HCT116 (cell line): ENCODE results near the gene CARMIL1. TPM values are rescaled to one million over a fixed set of nuclear protein-coding genes. Genes with fewer than 3 reads are reported as not detected.

Experiments used
- ATAC-seq: fragments of 200-7000 bp; cut with Tn5 transposase; 2 replicates; pipeline ENCODE4 v1.9.1; 2020; ENCODE audit warnings: mild to moderate bottlenecking, moderate library complexity
- BruUV-seq: library from RNA; stranded (reverse); fragments of 400-500 nt; replicated peaks from 2 replicates; lab custom pipeline; 2021; lab: Mats Ljungman, UMichigan
- CTCF ChIA-PET: fragments of 300-600 bp; sonication (Branson Sonifier 250); formaldehyde crosslinking; loops from one replicate; lab custom pipeline; 2021; ENCODE audit warnings: antibody characterized with exemption; lab: Charles Lee
- POLR2A ChIA-PET: fragments of 300-600, 350-600 bp; sonication (Branson Sonifier 250); formaldehyde crosslinking; loops from one replicate; lab custom pipeline; 2021; ENCODE audit warnings: antibody characterized with exemption; lab: Charles Lee
- RAD21 ChIA-PET, 2 experiments: fragments of 300-600 bp; sonication (Branson Sonifier 250); formaldehyde crosslinking; loops; one replicate each; lab custom pipeline; 2023; ENCODE audit warnings: low total read pairs in 2 of 2; ENCODE audit not compliant: uncharacterized antibody in 2 of 2, unreplicated experiment in 2 of 2, low non-redundant PET in 1 of 2; lab: Charles Lee
- DNase-seq: peaks from one replicate; pipeline ENCODE4 v3.0.0-alpha.2; 2010; ENCODE audit warnings: low read depth, low spot score
- H2AFZ ChIP-seq: fragments of 200-600 bp; shearing (Covaris generic), sonication (generic); 2 replicates; pipeline ENCODE4 v1.6.1; 2017; ENCODE audit warnings: low read depth, mixed run types, mixed read lengths, antibody characterized with exemption, low read length; ENCODE audit not compliant: poor library complexity, severe bottlenecking
- H3K27ac ChIP-seq: 2 replicates; pipeline ENCODE4 v1.5.1; 2012; ENCODE audit warnings: low read depth, low read length
- H3K27me3 ChIP-seq: fragments of 200-600 bp; sonication (generic); 2 replicates; pipeline ENCODE4 v1.6.1; 2016; ENCODE audit warnings: mixed run types, low read length, mixed read lengths; ENCODE audit not compliant: insufficient read depth
- H3K36me3 ChIP-seq, 2 experiments: fragments of 200-500 bp in 1 of 2; fragments of 200-600 bp in 1 of 2; sonication (Bioruptor generic) in 1 of 2; sonication (generic) in 1 of 2; 2 replicates each; pipeline versions ENCODE4 v1.5.1 to v1.6.1; 2014 to 2016; ENCODE audit warnings: low read length in 2 of 2, inconsistent platforms in 1 of 2, mixed read lengths in 1 of 2, mixed run types in 1 of 2; ENCODE audit not compliant: insufficient read depth in 2 of 2, control insufficient read depth in 1 of 2
- H3K4me1 ChIP-seq, 2 experiments: fragments of 200-600 bp in 1 of 2; sonication (generic) in 1 of 2; 2 replicates each; pipeline versions ENCODE4 v1.5.1 to v1.6.1; 2012 to 2017; ENCODE audit warnings: low read length in 2 of 2, inconsistent platforms in 1 of 2, mild to moderate bottlenecking in 1 of 2, mixed read lengths in 1 of 2, mixed run types in 1 of 2, moderate library complexity in 1 of 2; ENCODE audit not compliant: insufficient read depth in 2 of 2, control insufficient read depth in 1 of 2
- H3K4me2 ChIP-seq: fragments of 200-600 bp; sonication (generic); 2 replicates; pipeline ENCODE4 v1.6.1; 2017; ENCODE audit warnings: mixed run types, low read length, mixed read lengths
- H3K4me3 ChIP-seq, 2 experiments: fragments of 200-600 bp in 1 of 2; sonication (generic) in 1 of 2; replicated peaks in 1 of 2; 2 replicates each; pipeline ENCODE4 v1.5.1; 2011 to 2016; ENCODE audit warnings: low read length in 2 of 2, control low read depth in 1 of 2, low read depth in 1 of 2, mild to moderate bottlenecking in 1 of 2, mixed read lengths in 1 of 2, mixed run types in 1 of 2
- H3K79me2 ChIP-seq: fragments of 200-600 bp; sonication (generic); 2 replicates; pipeline ENCODE4 v1.6.1; 2017; ENCODE audit warnings: mild to moderate bottlenecking, mixed run types, low read length, moderate library complexity, mixed read lengths; ENCODE audit not compliant: insufficient read depth
- H3K9ac ChIP-seq: fragments of 200-600 bp; sonication (generic); 2 replicates; pipeline ENCODE4 v1.6.1; 2016; ENCODE audit warnings: low read length, mixed read lengths
- H3K9me2 ChIP-seq: fragments of 200-600 bp; sonication (generic), shearing (Covaris generic); 2 replicates; pipeline ENCODE4 v1.6.1; 2017; ENCODE audit warnings: mixed run types, mild to moderate bottlenecking, moderate library complexity; ENCODE audit not compliant: insufficient read depth
- H3K9me3 ChIP-seq, 2 experiments: fragments of 200-500 bp in 1 of 2; fragments of 200-600 bp in 1 of 2; sonication (Bioruptor generic) in 1 of 2; sonication (generic) in 1 of 2; 2 replicates each; pipeline ENCODE4 v1.6.1; 2014 to 2017; ENCODE audit warnings: low read length in 2 of 2, mixed read lengths in 2 of 2, inconsistent platforms in 1 of 2, low read depth in 1 of 2, mild to moderate bottlenecking in 1 of 2, mixed run types in 1 of 2, moderate library complexity in 1 of 2; ENCODE audit not compliant: control insufficient read depth in 1 of 2, insufficient read depth in 1 of 2
- H4K20me1 ChIP-seq: fragments of 200-600 bp; sonication (generic), shearing (Covaris generic); 2 replicates; pipeline ENCODE4 v1.6.1; 2017; ENCODE audit warnings: mixed run types, mild to moderate bottlenecking, moderate library complexity; ENCODE audit not compliant: insufficient read depth
- ATF3 ChIP-seq: IDR thresholded peaks from 2 replicates; pipeline ENCODE4 v1.6.1; 2012
- CEBPB ChIP-seq: IDR thresholded peaks from 2 replicates; pipeline ENCODE4 v1.6.1; 2012; ENCODE audit warnings: low read depth
- EZH2 ChIP-seq: fragments of 200-600 bp; sonication (generic); IDR thresholded peaks from 2 replicates; pipeline ENCODE4 v1.6.1; 2017; ENCODE audit warnings: antibody characterized with exemption, mixed run types
- EZH2phosphoT487 ChIP-seq: fragments of 200-600 bp; IDR thresholded peaks from 2 replicates; pipeline ENCODE4 v1.6.1; 2018; ENCODE audit warnings: antibody characterized with exemption, borderline replicate concordance
- RAD21 ChIP-seq: IDR thresholded peaks from 2 replicates; pipeline ENCODE4 v1.6.1; 2012; ENCODE audit warnings: low read depth, mild to moderate bottlenecking
- SIN3A ChIP-seq: IDR thresholded peaks from 2 replicates; pipeline ENCODE4 v1.6.1; 2012; ENCODE audit warnings: low read depth
- SP1 ChIP-seq: IDR thresholded peaks from 2 replicates; pipeline ENCODE4 v1.6.1; 2012; ENCODE audit warnings: low read depth
- SRF ChIP-seq: IDR thresholded peaks from 2 replicates; pipeline ENCODE4 v1.6.1; 2012; ENCODE audit warnings: low read depth
- YY1 ChIP-seq: IDR thresholded peaks from 2 replicates; pipeline ENCODE4 v1.6.1; 2011; ENCODE audit warnings: low read length, low read depth, moderate library complexity, mild to moderate bottlenecking; ENCODE audit not compliant: insufficient replicate concordance; ENCODE audit errors: extremely low read depth
- ZFX ChIP-seq: fragments of 450-650 bp; IDR thresholded peaks from 2 replicates; pipeline ENCODE4 v1.6.1; 2017
- ZNF274 ChIP-seq: fragments of 200-500 bp; sonication (Bioruptor generic); IDR thresholded peaks from 2 replicates; pipeline ENCODE4 v1.6.1; 2014; ENCODE audit warnings: mild to moderate bottlenecking, low read depth, low read length, inconsistent platforms
- intact Hi-C: fragments of 100-400 bp; cut with micrococcal nuclease; formaldehyde crosslinking; loops from 2 replicates; pipeline ENCODE4 v1.10.0; 2022
- total RNA-seq: library from RNA; stranded (reverse); gene quantifications from one replicate; pipeline ENCODE4 v1.2.1, GENCODE V29; 2021; ENCODE audit not compliant: unreplicated experiment
- TF ChIP-seq, protein P1 (sequence below): IDR thresholded peaks from 2 replicates; pipeline ENCODE4 v1.6.1; 2012; ENCODE audit warnings: low read depth
- TF ChIP-seq, protein P2 (sequence below): IDR thresholded peaks from 2 replicates; pipeline ENCODE4 v1.6.1; 2011; ENCODE audit warnings: mild to moderate bottlenecking, low read length, moderate library complexity; ENCODE audit not compliant: insufficient replicate concordance; ENCODE audit errors: extremely low read depth

The CARMIL1 gene
- total RNA-seq, 1 experiment from 2014 or later: 21.7 TPM

GRCh38 chr6:25485821-25486534 is 206.8 kb downstream of the CARMIL1 start:
- intact Hi-C loops: no loop called here

More at GRCh38 chr6:25485821-25486534, 206.8 kb downstream of the CARMIL1 start:
- H3K79me2 ChIP-seq: no peaks in the 10 kb centered on the region
- ChIA-PET CTCF (no interaction called here), POLR2A (no interaction called here), RAD21 (no interaction called here)
- no peak overlapping the region for H3K9ac ChIP-seq
- DNase-seq (no peak), ATAC-seq (no peak)
- no peak overlapping the region for H2AFZ ChIP-seq
- no peaks in the 10 kb centered on the region for H3K27me3 ChIP-seq
- peaks cover 0 to 16% of the 10 kb centered on the region in 2 experiments; a peak in 1 of 4 replicates for H3K4me1 ChIP-seq
- no peaks in the 10 kb centered on the region for H3K36me3 ChIP-seq
- no peak overlapping the region for H3K27ac ChIP-seq
- H3K9me3 ChIP-seq: no peaks in the 10 kb centered on the region
- no peak overlapping the region for H3K4me2 ChIP-seq
- TF ChIP-seq, protein P1, sequence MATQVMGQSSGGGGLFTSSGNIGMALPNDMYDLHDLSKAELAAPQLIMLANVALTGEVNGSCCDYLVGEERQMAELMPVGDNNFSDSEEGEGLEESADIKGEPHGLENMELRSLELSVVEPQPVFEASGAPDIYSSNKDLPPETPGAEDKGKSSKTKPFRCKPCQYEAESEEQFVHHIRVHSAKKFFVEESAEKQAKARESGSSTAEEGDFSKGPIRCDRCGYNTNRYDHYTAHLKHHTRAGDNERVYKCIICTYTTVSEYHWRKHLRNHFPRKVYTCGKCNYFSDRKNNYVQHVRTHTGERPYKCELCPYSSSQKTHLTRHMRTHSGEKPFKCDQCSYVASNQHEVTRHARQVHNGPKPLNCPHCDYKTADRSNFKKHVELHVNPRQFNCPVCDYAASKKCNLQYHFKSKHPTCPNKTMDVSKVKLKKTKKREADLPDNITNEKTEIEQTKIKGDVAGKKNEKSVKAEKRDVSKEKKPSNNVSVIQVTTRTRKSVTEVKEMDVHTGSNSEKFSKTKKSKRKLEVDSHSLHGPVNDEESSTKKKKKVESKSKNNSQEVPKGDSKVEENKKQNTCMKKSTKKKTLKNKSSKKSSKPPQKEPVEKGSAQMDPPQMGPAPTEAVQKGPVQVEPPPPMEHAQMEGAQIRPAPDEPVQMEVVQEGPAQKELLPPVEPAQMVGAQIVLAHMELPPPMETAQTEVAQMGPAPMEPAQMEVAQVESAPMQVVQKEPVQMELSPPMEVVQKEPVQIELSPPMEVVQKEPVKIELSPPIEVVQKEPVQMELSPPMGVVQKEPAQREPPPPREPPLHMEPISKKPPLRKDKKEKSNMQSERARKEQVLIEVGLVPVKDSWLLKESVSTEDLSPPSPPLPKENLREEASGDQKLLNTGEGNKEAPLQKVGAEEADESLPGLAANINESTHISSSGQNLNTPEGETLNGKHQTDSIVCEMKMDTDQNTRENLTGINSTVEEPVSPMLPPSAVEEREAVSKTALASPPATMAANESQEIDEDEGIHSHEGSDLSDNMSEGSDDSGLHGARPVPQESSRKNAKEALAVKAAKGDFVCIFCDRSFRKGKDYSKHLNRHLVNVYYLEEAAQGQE: no peak
- TF ChIP-seq ZFX (no peak), SP1 (no peak), ATF3 (no peak), EZH2 (no peak), SRF (no peak), YY1 (no peak), EZH2phosphoT487 (no peak), SIN3A (no peak), RAD21 (no peak), ZNF274 (no peak), CEBPB (no peak)
- TF ChIP-seq, protein P2, sequence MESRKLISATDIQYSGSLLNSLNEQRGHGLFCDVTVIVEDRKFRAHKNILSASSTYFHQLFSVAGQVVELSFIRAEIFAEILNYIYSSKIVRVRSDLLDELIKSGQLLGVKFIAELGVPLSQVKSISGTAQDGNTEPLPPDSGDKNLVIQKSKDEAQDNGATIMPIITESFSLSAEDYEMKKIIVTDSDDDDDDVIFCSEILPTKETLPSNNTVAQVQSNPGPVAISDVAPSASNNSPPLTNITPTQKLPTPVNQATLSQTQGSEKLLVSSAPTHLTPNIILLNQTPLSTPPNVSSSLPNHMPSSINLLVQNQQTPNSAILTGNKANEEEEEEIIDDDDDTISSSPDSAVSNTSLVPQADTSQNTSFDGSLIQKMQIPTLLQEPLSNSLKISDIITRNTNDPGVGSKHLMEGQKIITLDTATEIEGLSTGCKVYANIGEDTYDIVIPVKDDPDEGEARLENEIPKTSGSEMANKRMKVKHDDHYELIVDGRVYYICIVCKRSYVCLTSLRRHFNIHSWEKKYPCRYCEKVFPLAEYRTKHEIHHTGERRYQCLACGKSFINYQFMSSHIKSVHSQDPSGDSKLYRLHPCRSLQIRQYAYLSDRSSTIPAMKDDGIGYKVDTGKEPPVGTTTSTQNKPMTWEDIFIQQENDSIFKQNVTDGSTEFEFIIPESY: no peak
- BruUV-seq: no TSS peak
- H3K9me2 ChIP-seq: peaks cover 3% of the 10 kb centered on the region
- no peak overlapping the region for H3K4me3 ChIP-seq
- no peaks in the 10 kb centered on the region for H4K20me1 ChIP-seq
